ENCODE measurements around the gene CLIC2.

- TF ChIP-seq, protein P1, sequence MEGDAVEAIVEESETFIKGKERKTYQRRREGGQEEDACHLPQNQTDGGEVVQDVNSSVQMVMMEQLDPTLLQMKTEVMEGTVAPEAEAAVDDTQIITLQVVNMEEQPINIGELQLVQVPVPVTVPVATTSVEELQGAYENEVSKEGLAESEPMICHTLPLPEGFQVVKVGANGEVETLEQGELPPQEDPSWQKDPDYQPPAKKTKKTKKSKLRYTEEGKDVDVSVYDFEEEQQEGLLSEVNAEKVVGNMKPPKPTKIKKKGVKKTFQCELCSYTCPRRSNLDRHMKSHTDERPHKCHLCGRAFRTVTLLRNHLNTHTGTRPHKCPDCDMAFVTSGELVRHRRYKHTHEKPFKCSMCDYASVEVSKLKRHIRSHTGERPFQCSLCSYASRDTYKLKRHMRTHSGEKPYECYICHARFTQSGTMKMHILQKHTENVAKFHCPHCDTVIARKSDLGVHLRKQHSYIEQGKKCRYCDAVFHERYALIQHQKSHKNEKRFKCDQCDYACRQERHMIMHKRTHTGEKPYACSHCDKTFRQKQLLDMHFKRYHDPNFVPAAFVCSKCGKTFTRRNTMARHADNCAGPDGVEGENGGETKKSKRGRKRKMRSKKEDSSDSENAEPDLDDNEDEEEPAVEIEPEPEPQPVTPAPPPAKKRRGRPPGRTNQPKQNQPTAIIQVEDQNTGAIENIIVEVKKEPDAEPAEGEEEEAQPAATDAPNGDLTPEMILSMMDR (IDR thresholded peaks at IDR 0.05) = no peak
- TF ChIP-seq POLR2A (IDR thresholded peaks at IDR 0.05) = no peak
Measured at GRCh38 chrX:155329293-155329692, 5.1 kb downstream of the CLIC2 start.

Data from testis (tissue), 2 donors.